ENCODE measurements around the gene CXorf66.

GRCh38 chrX:139907078-139907477 lies 58.2 kb downstream of the CXorf66 start:
- no peak for TF ChIP-seq KAT8 (IDR thresholded peaks at IDR 0.05; ENCODE audit: low read depth)
- TF ChIP-seq FOXM1 (IDR thresholded peaks at IDR 0.05; ENCODE audit: low read depth), result no peak
- no peak for TF ChIP-seq FOXM1 (CRISPR knock-in tag; IDR thresholded peaks at IDR 0.05; ENCODE audit: low read depth)
- TF ChIP-seq IRF1 (CRISPR knock-in tag; IDR thresholded peaks at IDR 0.05; ENCODE audit: borderline replicate concordance), result no peak
- no peak for TF ChIP-seq CREM (IDR thresholded peaks at IDR 0.05; ENCODE audit: low read depth)
- no peak for TF ChIP-seq TAL1 (IDR thresholded peaks at IDR 0.05)
- TF ChIP-seq SMARCA4 (IDR thresholded peaks at IDR 0.05), result no peak
- TF ChIP-seq RAD21 (CRISPR knock-in tag; conservative IDR thresholded peaks at IDR 0.05 in 1 of 2, IDR thresholded peaks at IDR 0.05 in 1 of 2), result no peak
- TF ChIP-seq PML (IDR thresholded peaks at IDR 0.05; ENCODE audit: low read length), result no peak
- TF ChIP-seq ZBTB40 (IDR thresholded peaks at IDR 0.05), result no peak
- no peak for TF ChIP-seq ZBTB40 (CRISPR knock-in tag; IDR thresholded peaks at IDR 0.05)
- no peak for TF ChIP-seq NONO (IDR thresholded peaks at IDR 0.05; ENCODE audit: low read depth in 2 of 2, low read length in 1 of 2)
- no peak for TF ChIP-seq GATA2 (CRISPR knock-in tag; IDR thresholded peaks at IDR 0.05)

Data from K562 (cell line).